GM12878 (cell line): ENCODE data around the gene ATXN7L1. TPM values are rescaled to one million over a fixed set of nuclear protein-coding genes. Genes with fewer than 3 reads are reported as not detected.

Experiments used
- ATAC-seq: fragments of 200-7000 bp; cut with Tn5 transposase; 3 replicates; pipeline ENCODE4 v1.9.1; 2020; ENCODE audit warnings: mild to moderate bottlenecking, moderate library complexity
- BruUV-seq: library from RNA; stranded (reverse); fragments of 400-500 nt; replicated peaks from 2 replicates; lab custom pipeline; 2021; lab: Mats Ljungman, UMichigan
- CTCF ChIA-PET: fragments of 300-600 bp; sonication (Branson Sonifier 250); formaldehyde crosslinking; extraction: SDS; loops from one replicate; lab custom pipeline; 2021; ENCODE audit warnings: inconsistent platforms; lab: Yijun Ruan, JAX
- POLR2A ChIA-PET: fragments of 350-600 bp; formaldehyde crosslinking; extraction: SDS; loops from one replicate; lab custom pipeline; 2021; ENCODE audit warnings: inconsistent platforms; lab: Charles Lee
- RAD21 ChIA-PET: fragments of 300-600 bp; sonication (Branson Sonifier 250); formaldehyde crosslinking; loops from one replicate; lab custom pipeline; 2023; ENCODE audit warnings: antibody characterized with exemption; ENCODE audit not compliant: unreplicated experiment; lab: Charles Lee
- SMC1A ChIA-PET: fragments of 300-600 bp; sonication (Branson Sonifier 250); formaldehyde crosslinking; loops from one replicate; lab custom pipeline; 2023; ENCODE audit not compliant: unreplicated experiment, uncharacterized antibody; lab: Charles Lee
- DNase-seq: peaks from one replicate; pipeline ENCODE4 v3.0.0-alpha.2; 2011; ENCODE audit warnings: low read depth, low spot score
- FAIRE-seq: peaks from 3 replicates; lab custom pipeline; 2011; peaks lifted over from hg19 to GRCh38; lab: Jason Lieb, UNC
- H2AFZ ChIP-seq: 2 replicates; pipeline ENCODE4 v1.6.0; 2011; ENCODE audit warnings: low read depth, low read length, control low read depth; ENCODE audit not compliant: control insufficient read depth
- H3K27ac ChIP-seq: 2 replicates; pipeline ENCODE4 v1.5.1; 2011; ENCODE audit warnings: control low read depth; ENCODE audit not compliant: control insufficient read depth, insufficient read depth
- H3K27me3 ChIP-seq, 2 experiments: replicated peaks in 1 of 2; 2 replicates each; pipeline versions ENCODE4 v1.6.0 to v1.6.1; 2011; ENCODE audit warnings: low read length in 1 of 2; ENCODE audit not compliant: control insufficient read depth in 2 of 2, insufficient read depth in 2 of 2
- H3K36me3 ChIP-seq, 2 experiments: 2 replicates each; pipeline ENCODE4 v1.5.1; 2011; ENCODE audit warnings: low read length in 1 of 2; ENCODE audit not compliant: control insufficient read depth in 2 of 2, insufficient read depth in 2 of 2
- H3K4me1 ChIP-seq: 2 replicates; pipeline ENCODE4 v1.6.1; 2011; ENCODE audit warnings: mild to moderate bottlenecking, low read length, moderate library complexity, mixed read lengths; ENCODE audit not compliant: control insufficient read depth, insufficient read depth
- H3K4me2 ChIP-seq: 2 replicates; pipeline ENCODE4 v1.6.0; 2011; ENCODE audit warnings: control low read depth; ENCODE audit not compliant: control insufficient read depth, insufficient read depth
- H3K4me3 ChIP-seq: fragments of 200-600 bp; sonication (generic); 2 replicates; pipeline ENCODE4 v1.5.1; 2016
- H3K79me2 ChIP-seq: 2 replicates; pipeline ENCODE4 v1.6.0; 2011; ENCODE audit warnings: low read length; ENCODE audit not compliant: control insufficient read depth, insufficient read depth
- H3K9ac ChIP-seq: 2 replicates; pipeline ENCODE4 v1.8.0; 2011; ENCODE audit warnings: low read length, control low read depth, mixed read lengths; ENCODE audit not compliant: control insufficient read depth, insufficient read depth
- H3K9me3 ChIP-seq: replicated peaks from 3 replicates; pipeline ENCODE4 v1.5.1; 2011; ENCODE audit warnings: mild to moderate bottlenecking, low read length; ENCODE audit not compliant: control insufficient read depth, insufficient read depth
- H4K20me1 ChIP-seq: 2 replicates; pipeline ENCODE4 v1.6.0; 2011; ENCODE audit not compliant: control insufficient read depth, insufficient read depth
- EGR1 ChIP-seq, 2 experiments: IDR thresholded peaks; 1 replicate in 1 of 2; 2 replicates in 1 of 2; pipeline ENCODE4 v1.6.1; 2011 to 2012; ENCODE audit warnings: low read depth in 2 of 2, low read length in 2 of 2, borderline replicate concordance in 1 of 2, mild to moderate bottlenecking in 1 of 2, moderate library complexity in 1 of 2
- FOXK2 ChIP-seq: fragments of 450-650 bp; IDR thresholded peaks from 2 replicates; pipeline ENCODE4 v1.6.1; 2017; ENCODE audit warnings: mild to moderate bottlenecking, moderate library complexity
- GATAD2B ChIP-seq: fragments of 450-650 bp; conservative IDR thresholded peaks from 2 replicates; pipeline ENCODE4 v1.6.1; 2017; ENCODE audit warnings: low read depth, mild to moderate bottlenecking, moderate library complexity
- IRF5 ChIP-seq: fragments of 450-650 bp; IDR thresholded peaks from 2 replicates; pipeline ENCODE4 v1.6.1; 2017; ENCODE audit warnings: borderline replicate concordance
- MYB ChIP-seq: fragments of 150-350 bp; IDR thresholded peaks from 2 replicates; pipeline ENCODE4 v1.6.1; 2014; ENCODE audit warnings: mild to moderate bottlenecking, low read depth, low read length, borderline replicate concordance
- MYC ChIP-seq: IDR thresholded peaks from 2 replicates; pipeline ENCODE4 v1.6.1; 2011; ENCODE audit warnings: mild to moderate bottlenecking, low read length, moderate library complexity, inconsistent platforms; ENCODE audit not compliant: insufficient read depth, insufficient replicate concordance, insufficient read length, severe bottlenecking
- NR2F1 ChIP-seq: fragments of 450-650 bp; conservative IDR thresholded peaks from 2 replicates; pipeline ENCODE4 v1.6.1; 2017; ENCODE audit warnings: mild to moderate bottlenecking
- PAX8 ChIP-seq: fragments of 450-650 bp; IDR thresholded peaks from 2 replicates; pipeline ENCODE4 v1.6.1; 2017; ENCODE audit warnings: mild to moderate bottlenecking, moderate library complexity
- POLR2AphosphoS2 ChIP-seq: IDR thresholded peaks from 2 replicates; pipeline ENCODE4 v1.6.1; 2011; ENCODE audit warnings: low read depth, mild to moderate bottlenecking, low read length, improper control_type of control experiment, moderate library complexity
- RAD21 ChIP-seq: IDR thresholded peaks from 2 replicates; pipeline ENCODE4 v1.6.1; 2011; ENCODE audit warnings: mild to moderate bottlenecking, low read depth, low read length, moderate library complexity; ENCODE audit not compliant: insufficient read depth
- RB1 ChIP-seq: fragments of 450-650 bp; formaldehyde crosslinking; IDR thresholded peaks from 2 replicates; pipeline ENCODE4 v1.6.1; 2017; ENCODE audit warnings: mild to moderate bottlenecking, borderline replicate concordance
- TAF1 ChIP-seq: IDR thresholded peaks from 2 replicates; pipeline ENCODE4 v1.6.1; 2011; ENCODE audit warnings: mild to moderate bottlenecking, low read depth, low read length, borderline replicate concordance
- TCF3 ChIP-seq: IDR thresholded peaks from 2 replicates; pipeline ENCODE4 v1.6.1; 2012; ENCODE audit warnings: low read depth, mild to moderate bottlenecking, low read length, borderline replicate concordance; ENCODE audit not compliant: insufficient read depth
- WGBS: methylation state at CpG from one replicate; pipeline ENCODE4 v1.1.6; 2016; ENCODE audit warnings: low lambda C conversion rate; ENCODE audit not compliant: insufficient replicate concordance, insufficient coverage; ENCODE audit errors: missing lambda C conversion rate; 5-methylcytosine and 5-hydroxymethylcytosine counted together
- in situ Hi-C: fragments of 300-500 bp; cut with MboI; formaldehyde crosslinking; loops from 9 replicates; pipeline ENCODE4 v1.14.3; 2018; ENCODE audit warnings: mixed read lengths
- intact Hi-C: fragments of 100-400 bp; cut with micrococcal nuclease; formaldehyde crosslinking; loops from one replicate; pipeline ENCODE4 v1.14.2; 2022; ENCODE audit not compliant: unreplicated experiment
- polyA plus RNA-seq, 11 experiments: library from polyadenylated mRNA; depleted of rRNA in 4 of 11; unstranded in 6 of 11; stranded (reverse) in 5 of 11; fragments of >200 nt; fragmentation: Nextera tagmentation in 4 of 11; fragmentation: Illumina TruSeq in 1 of 11; extraction: Ambion mirVana in 4 of 11; extraction: Trizol in 1 of 11; gene quantifications; 1 replicate in 1 of 11; 2 replicates in 10 of 11; pipeline versions ENCODE4 v1.2.1 to v1.2.3, GENCODE V29; 2011 to 2016; ENCODE audit warnings: inconsistent platforms in 2 of 11, missing spikeins in 2 of 11, low read depth in 1 of 11
- total RNA-seq, 4 experiments: library from RNA; depleted of rRNA in 3 of 4; stranded (reverse); fragments of >200 nt in 3 of 4; fragmentation: Illumina TruSeq in 1 of 4; extraction: Trizol in 1 of 4; gene quantifications; 2 replicates each; pipeline versions ENCODE4 v1.2.1 to v1.2.3, GENCODE V29; 2013 to 2021
- TF ChIP-seq, protein P1 (sequence below): IDR thresholded peaks from 2 replicates; pipeline ENCODE4 v1.6.1; 2012; ENCODE audit warnings: mild to moderate bottlenecking, low read depth, low read length

The ATXN7L1 gene
- total and polyA plus RNA-seq, 10 of the 15 experiments (the other 5 are each of a cell fraction or from before 2014, with no cell fraction given), result 0.40 to 2.9 (median 1.2) TPM

DNA sequence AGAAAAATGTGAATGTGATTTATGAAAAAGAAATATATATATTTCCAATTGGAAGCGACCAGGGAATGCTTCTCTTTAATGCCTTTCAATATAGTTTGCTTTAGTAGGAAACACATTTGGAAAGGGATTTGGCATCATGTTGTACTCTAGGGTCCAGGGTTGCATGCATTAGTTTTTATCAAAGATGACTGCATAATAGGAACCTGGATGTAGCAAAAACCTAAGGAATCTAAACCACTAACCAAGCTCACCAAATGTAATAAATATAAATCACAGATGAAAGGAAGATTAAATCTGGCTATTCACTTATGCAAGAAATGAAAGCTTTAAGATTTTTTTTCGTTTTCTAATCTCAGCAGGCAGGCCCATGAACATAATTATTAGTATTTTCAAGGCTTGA is 120.0 kb downstream of the ATXN7L1 start:
- WGBS, result 2% methylated on average over 2 of the region's 2 CpGs
- Histone ChIP-seq H3K27me3 (peaks cover 1 to 3% of the 10 kb centered on the region in 2 experiments; a peak in 2 of 4 replicates), H2AFZ (no peak overlapping the region), H3K4me1 (no peaks in the 10 kb centered on the region), H3K9me3 (no peaks in the 10 kb centered on the region), H3K4me2 (no peak overlapping the region), H3K9ac (no peak overlapping the region), H3K79me2 (no peaks in the 10 kb centered on the region), H3K36me3 (no peaks in the 10 kb centered on the region), H3K27ac (no peak overlapping the region), H3K4me3 (no peak overlapping the region), H4K20me1 (no peaks in the 10 kb centered on the region)
- intact Hi-C loops, result no loop called here
- ChIA-PET RAD21 (interaction anchor here (1.5 kb wide), 1 partner anchor 102 kb away, joined by 5 read pairs; no protein-coding TSS in a partner anchor), POLR2A (no interaction called here), SMC1A (interaction anchor here (0.8 kb wide), 1 partner anchor 277 kb away, joined by 3 read pairs; no protein-coding TSS in a partner anchor), CTCF (interaction anchor here (1.0 to 10.9 kb wide), 4 partner anchors 10 to 287 kb away, joined by 3 to 163 read pairs (median 7); no protein-coding TSS in a partner anchor)
- no peak for FAIRE-seq
- in situ Hi-C loops, result no loop called here
- DNase-seq, result no peak
- no TSS peak for BruUV-seq
- TF ChIP-seq GATAD2B (no peak), RAD21 (no peak), MYC (no peak), TAF1 (no peak), NR2F1 (no peak), TCF3 (no peak), MYB (no peak), FOXK2 (no peak), EGR1 (IDR thresholded peaks at IDR 0.05; ENCODE audit: borderline replicate concordance in 1 of 2, low read depth in 2 of 2, low read length in 2 of 2) (no peak), PAX8 (no peak), RB1 (no peak), IRF5 (no peak), POLR2AphosphoS2 (no peak)
- TF ChIP-seq, protein P1, sequence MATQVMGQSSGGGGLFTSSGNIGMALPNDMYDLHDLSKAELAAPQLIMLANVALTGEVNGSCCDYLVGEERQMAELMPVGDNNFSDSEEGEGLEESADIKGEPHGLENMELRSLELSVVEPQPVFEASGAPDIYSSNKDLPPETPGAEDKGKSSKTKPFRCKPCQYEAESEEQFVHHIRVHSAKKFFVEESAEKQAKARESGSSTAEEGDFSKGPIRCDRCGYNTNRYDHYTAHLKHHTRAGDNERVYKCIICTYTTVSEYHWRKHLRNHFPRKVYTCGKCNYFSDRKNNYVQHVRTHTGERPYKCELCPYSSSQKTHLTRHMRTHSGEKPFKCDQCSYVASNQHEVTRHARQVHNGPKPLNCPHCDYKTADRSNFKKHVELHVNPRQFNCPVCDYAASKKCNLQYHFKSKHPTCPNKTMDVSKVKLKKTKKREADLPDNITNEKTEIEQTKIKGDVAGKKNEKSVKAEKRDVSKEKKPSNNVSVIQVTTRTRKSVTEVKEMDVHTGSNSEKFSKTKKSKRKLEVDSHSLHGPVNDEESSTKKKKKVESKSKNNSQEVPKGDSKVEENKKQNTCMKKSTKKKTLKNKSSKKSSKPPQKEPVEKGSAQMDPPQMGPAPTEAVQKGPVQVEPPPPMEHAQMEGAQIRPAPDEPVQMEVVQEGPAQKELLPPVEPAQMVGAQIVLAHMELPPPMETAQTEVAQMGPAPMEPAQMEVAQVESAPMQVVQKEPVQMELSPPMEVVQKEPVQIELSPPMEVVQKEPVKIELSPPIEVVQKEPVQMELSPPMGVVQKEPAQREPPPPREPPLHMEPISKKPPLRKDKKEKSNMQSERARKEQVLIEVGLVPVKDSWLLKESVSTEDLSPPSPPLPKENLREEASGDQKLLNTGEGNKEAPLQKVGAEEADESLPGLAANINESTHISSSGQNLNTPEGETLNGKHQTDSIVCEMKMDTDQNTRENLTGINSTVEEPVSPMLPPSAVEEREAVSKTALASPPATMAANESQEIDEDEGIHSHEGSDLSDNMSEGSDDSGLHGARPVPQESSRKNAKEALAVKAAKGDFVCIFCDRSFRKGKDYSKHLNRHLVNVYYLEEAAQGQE, result no peak
- ATAC-seq, result no peak
